ENCODE data around the gene WEE1.

- TF ChIP-seq CTCF (IDR thresholded peaks at IDR 0.05) = no peak
- no peak for TF ChIP-seq POLR2AphosphoS5 (IDR thresholded peaks at IDR 0.05; ENCODE audit: low read depth, low read length)
Measured at GRCh38 chr11:9528573-9529333, 44.7 kb upstream of the WEE1 start.
